H1 (cell line): ENCODE data around the gene FIGNL2. TPM values are rescaled to one million over a fixed set of nuclear protein-coding genes. Genes with fewer than 3 reads are reported as not detected.

Experiments
- CBX5 ChIP-seq: fragments of 300-800, 300-1000 bp; sonication (generic); IDR thresholded peaks from 2 replicates; pipeline ENCODE4 v1.7.1; 2016; ENCODE audit warnings: antibody characterized with exemption, low read length, low read depth
- PHF8 ChIP-seq: fragments of 200-600 bp; sonication (generic); conservative IDR thresholded peaks from 2 replicates; pipeline ENCODE4 v1.7.1; 2012; ENCODE audit warnings: low read depth, mild to moderate bottlenecking, inconsistent platforms, low read length, moderate library complexity
- polyA plus RNA-seq, 7 experiments: library from polyadenylated mRNA; depleted of rRNA in 3 of 7; stranded (reverse) in 5 of 7; unstranded in 2 of 7; fragments of >200 nt in 5 of 7; fragments of 200-250 nt in 2 of 7; gene quantifications; 1 replicate in 5 of 7; 2 replicates in 1 of 7; 4 replicates in 1 of 7; pipeline versions ENCODE4 v1.2.1 to v1.2.3, GENCODE V29; 2011 to 2013; ENCODE audit warnings: missing spikeins in 2 of 7, mixed read lengths in 2 of 7
- total RNA-seq: library from RNA; stranded (reverse); fragmentation: NEBNext Ultra II Directional; extraction: Animal tissue kit (Norgen Biotek cat#: 25700); gene quantifications from 2 replicates; pipeline ENCODE4 v1.2.1, GENCODE V29; 2021
- TF ChIP-seq, protein P1 (sequence below): IDR thresholded peaks from 2 replicates; pipeline ENCODE4 v1.6.1; 2012; ENCODE audit warnings: low read length, inconsistent platforms
- TF ChIP-seq, protein P2 (sequence below): IDR thresholded peaks from 2 replicates; pipeline ENCODE4 v1.6.1; 2011; ENCODE audit warnings: low read length, improper control_type of control experiment

FIGNL2 gene
- total and polyA plus RNA-seq, 2 of the 8 experiments (the other 6 are each of a cell fraction or from before 2014, with no cell fraction given): 6.5 to 7.1 TPM

DNA sequence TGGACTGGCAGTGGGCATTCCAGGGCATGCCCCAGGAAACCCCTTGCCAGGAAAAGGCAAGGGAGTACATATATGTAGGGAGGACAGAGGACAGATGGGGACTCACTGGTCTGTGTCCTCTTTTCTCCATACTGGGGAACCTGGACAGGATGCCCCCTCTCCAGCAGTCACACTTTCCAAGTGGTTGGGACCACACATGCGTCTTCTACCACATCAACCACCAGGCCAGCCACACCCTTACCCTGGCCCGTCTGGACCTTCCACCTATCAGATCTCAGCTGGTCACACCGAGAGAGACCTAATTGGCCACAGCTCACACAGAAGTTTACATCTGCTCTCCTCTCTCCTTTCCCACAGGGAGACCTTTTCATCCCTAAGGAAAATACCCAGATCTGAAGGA lies 47.7 kb upstream of the FIGNL2 start (continued):
- TF ChIP-seq CBX5 (no peak), PHF8 (no peak)
- TF ChIP-seq, protein P1, sequence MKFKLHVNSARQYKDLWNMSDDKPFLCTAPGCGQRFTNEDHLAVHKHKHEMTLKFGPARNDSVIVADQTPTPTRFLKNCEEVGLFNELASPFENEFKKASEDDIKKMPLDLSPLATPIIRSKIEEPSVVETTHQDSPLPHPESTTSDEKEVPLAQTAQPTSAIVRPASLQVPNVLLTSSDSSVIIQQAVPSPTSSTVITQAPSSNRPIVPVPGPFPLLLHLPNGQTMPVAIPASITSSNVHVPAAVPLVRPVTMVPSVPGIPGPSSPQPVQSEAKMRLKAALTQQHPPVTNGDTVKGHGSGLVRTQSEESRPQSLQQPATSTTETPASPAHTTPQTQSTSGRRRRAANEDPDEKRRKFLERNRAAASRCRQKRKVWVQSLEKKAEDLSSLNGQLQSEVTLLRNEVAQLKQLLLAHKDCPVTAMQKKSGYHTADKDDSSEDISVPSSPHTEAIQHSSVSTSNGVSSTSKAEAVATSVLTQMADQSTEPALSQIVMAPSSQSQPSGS: no peak
- TF ChIP-seq, protein P2, sequence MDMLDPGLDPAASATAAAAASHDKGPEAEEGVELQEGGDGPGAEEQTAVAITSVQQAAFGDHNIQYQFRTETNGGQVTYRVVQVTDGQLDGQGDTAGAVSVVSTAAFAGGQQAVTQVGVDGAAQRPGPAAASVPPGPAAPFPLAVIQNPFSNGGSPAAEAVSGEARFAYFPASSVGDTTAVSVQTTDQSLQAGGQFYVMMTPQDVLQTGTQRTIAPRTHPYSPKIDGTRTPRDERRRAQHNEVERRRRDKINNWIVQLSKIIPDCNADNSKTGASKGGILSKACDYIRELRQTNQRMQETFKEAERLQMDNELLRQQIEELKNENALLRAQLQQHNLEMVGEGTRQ: no peak
